DOHH2 (cell line): ENCODE data around the gene SMCHD1.

Experiments
- H3F3A ChIP-seq: fragments of 200-600 bp; sonication (generic), shearing (Covaris generic); 2 replicates; pipeline ENCODE4 v1.6.0; 2016; ENCODE audit warnings: antibody characterized with exemption, mild to moderate bottlenecking; ENCODE audit not compliant: control insufficient read depth, insufficient read depth
- H3K27ac ChIP-seq: fragments of 200-600 bp; sonication (generic); 2 replicates; pipeline ENCODE4 v1.5.1; 2014; ENCODE audit warnings: low read depth, mild to moderate bottlenecking, low read length, moderate library complexity
- H3K27me3 ChIP-seq: fragments of 200-600 bp; sonication (generic); 2 replicates; pipeline ENCODE4 v1.6.1; 2014; ENCODE audit warnings: mild to moderate bottlenecking, low read length, mixed read lengths; ENCODE audit not compliant: control insufficient read depth
- H3K36me3 ChIP-seq: fragments of 200-600 bp; sonication (generic); 2 replicates; pipeline ENCODE4 v1.6.1; 2014; ENCODE audit warnings: mild to moderate bottlenecking, low read length, moderate library complexity, mixed read lengths; ENCODE audit not compliant: control insufficient read depth
- H3K4me1 ChIP-seq: fragments of 200-600 bp; sonication (generic); 2 replicates; pipeline ENCODE4 v1.6.1; 2014; ENCODE audit warnings: mild to moderate bottlenecking, low read length, mixed read lengths; ENCODE audit not compliant: control insufficient read depth
- H3K4me2 ChIP-seq: fragments of 200-600 bp; sonication (generic); 2 replicates; pipeline ENCODE4 v1.6.0; 2014; ENCODE audit warnings: mild to moderate bottlenecking, low read length, moderate library complexity
- H3K4me3 ChIP-seq: fragments of 200-600 bp; sonication (generic); 2 replicates; pipeline ENCODE4 v1.5.1; 2014; ENCODE audit warnings: mild to moderate bottlenecking, low read length, mixed read lengths
- H3K79me2 ChIP-seq: fragments of 200-600 bp; sonication (generic); 2 replicates; pipeline ENCODE4 v1.6.1; 2014; ENCODE audit warnings: mild to moderate bottlenecking, low read length, mixed read lengths; ENCODE audit not compliant: control insufficient read depth
- H3K9me2 ChIP-seq: fragments of 200-600 bp; sonication (generic); replicated peaks from 2 replicates; pipeline ENCODE4 v1.6.1; 2014; ENCODE audit warnings: mild to moderate bottlenecking, low read length, mixed read lengths; ENCODE audit not compliant: control insufficient read depth
- H3K9me3 ChIP-seq: fragments of 200-600 bp; sonication (generic); 2 replicates; pipeline ENCODE4 v1.6.1; 2014; ENCODE audit warnings: antibody characterized with exemption, low read length, mixed read lengths; ENCODE audit not compliant: control insufficient read depth, insufficient read depth
- H4K20me1 ChIP-seq: fragments of 200-600 bp; sonication (generic); 2 replicates; pipeline ENCODE4 v1.6.0; 2014; ENCODE audit warnings: low read depth, mild to moderate bottlenecking, antibody characterized with exemption, low read length, moderate library complexity; ENCODE audit not compliant: control insufficient read depth, insufficient read depth
- CTCF ChIP-seq: fragments of 200-600 bp; sonication (generic); IDR thresholded peaks from one replicate; pipeline ENCODE4 v1.5.1; 2014; ENCODE audit warnings: antibody characterized with exemption, mild to moderate bottlenecking, low read depth, low read length; ENCODE audit not compliant: poor library complexity, severe bottlenecking
- EZH2phosphoT487 ChIP-seq: fragments of 200-600 bp; sonication (generic); IDR thresholded peaks from 2 replicates; pipeline ENCODE4 v1.6.1; 2017; ENCODE audit warnings: borderline replicate concordance, mild to moderate bottlenecking, antibody characterized with exemption, low read length, moderate library complexity, mixed read lengths

The SMCHD1 gene

GRCh38 chr18:2655178-2655953 is at the start of gene SMCHD1:
Gene SMCHD1, plus strand, starts transcription at chr18:2655726. Its CDS starts 350 bp downstream, at chr18:2656076.
- peaks cover 38% of the 10 kb centered on the region for H3K36me3 ChIP-seq
- H3K4me1 ChIP-seq, result peaks cover 33% of the 10 kb centered on the region
- peak within 1 kb of the TSS; percentile 99 for H3K4me3 ChIP-seq
- H3F3A ChIP-seq, result peaks cover 2% of the 10 kb centered on the region; the same call in 1 of the 2 replicates
- no peaks in the 10 kb centered on the region for H3K27me3 ChIP-seq
- H3K4me2 ChIP-seq, result peak within 1 kb of the TSS; percentile 82
- no peaks in the 10 kb centered on the region for H3K9me2 ChIP-seq
- TF ChIP-seq CTCF, result no peak
- H3K27ac ChIP-seq, result peak within 1 kb of the TSS; percentile 83
- H3K79me2 ChIP-seq, result peaks cover 47% of the 10 kb centered on the region
- peaks cover 19% of the 10 kb centered on the region for H4K20me1 ChIP-seq
- H3K9me3 ChIP-seq, result no peaks in the 10 kb centered on the region

- Histone ChIP-seq H3K9me3 (no peaks in the 10 kb centered on the region), H4K20me1 (no peaks in the 10 kb centered on the region), H3K27me3 (no peaks in the 10 kb centered on the region), H3K4me2 (no peak overlapping the region), H3K79me2 (no peaks in the 10 kb centered on the region), H3K4me1 (peaks cover 6% of the 10 kb centered on the region), H3K36me3 (peaks cover 89% of the 10 kb centered on the region), H3K4me3 (no peak overlapping the region), H3K9me2 (no peaks in the 10 kb centered on the region), H3K27ac (no peak overlapping the region), H3F3A (0 out of 2 replicates have a peak, but pooled peaks cover 5% of the 10 kb centered on the region)
- TF ChIP-seq EZH2phosphoT487 (no peak), CTCF (no peak)
These were observed 49.2 kb upstream of the SMCHD1 start for GRCh38 chr18:2606335-2606734.

GRCh38 chr18:2609604-2610003 is 45.9 kb upstream of the SMCHD1 start:
- Histone ChIP-seq H3K4me2 (no peak overlapping the region), H3K79me2 (no peaks in the 10 kb centered on the region), H3K4me1 (peaks cover 6% of the 10 kb centered on the region), H3K27me3 (no peaks in the 10 kb centered on the region), H3K27ac (no peak overlapping the region), H3K9me2 (no peaks in the 10 kb centered on the region), H3F3A (0 out of 2 replicates have a peak, but pooled peaks cover 5% of the 10 kb centered on the region), H3K4me3 (no peak overlapping the region), H4K20me1 (no peaks in the 10 kb centered on the region), H3K9me3 (no peaks in the 10 kb centered on the region), H3K36me3 (peaks cover 87% of the 10 kb centered on the region)
- TF ChIP-seq CTCF (no peak), EZH2phosphoT487 (no peak)
